HG02870 (cell line): ENCODE measurements around the gene TMEM179.
"Not testable (repeated sequence)": the region's sequence is repeated elsewhere in the genome, so short reads cannot be mapped to it uniquely, and the experiment has no call there.

ENCODE experiments used
- ATAC-seq: cut with Tn5 transposase; IDR thresholded peaks from one replicate; pipeline ENCODE4 v1.9.1; 2021; ENCODE audit warnings: mild to moderate bottlenecking, moderate library complexity; ENCODE audit not compliant: unreplicated experiment

Gene TMEM179

GRCh38 chr14:104604458-104605449, at the start of gene TMEM179:
Gene TMEM179, minus strand, starts transcription at chr14:104604772. Its CDS starts 31 bp downstream, at chr14:104604741.
- ATAC-seq = no peak

DNA sequence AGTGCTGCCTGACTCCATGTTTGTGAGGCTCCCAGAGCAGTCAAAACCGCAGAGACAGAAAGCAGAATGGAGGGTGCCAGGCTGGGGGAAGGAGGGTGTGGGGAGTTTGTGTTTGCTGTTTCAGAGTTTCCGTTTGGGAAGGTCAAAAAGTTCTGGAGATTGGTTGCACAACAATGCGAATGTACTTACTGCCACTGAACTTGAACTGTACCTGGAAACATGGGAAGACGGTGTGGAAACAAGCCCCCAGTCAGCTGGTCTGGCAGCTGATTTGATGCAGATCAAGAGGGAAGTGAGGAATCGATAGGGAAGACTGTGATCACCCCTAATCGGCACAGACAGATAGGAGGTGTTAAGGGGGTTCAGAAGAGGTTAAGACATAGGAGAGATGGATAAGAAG, 49.5 kb upstream of the TMEM179 start:
- no peak for ATAC-seq

DNA sequence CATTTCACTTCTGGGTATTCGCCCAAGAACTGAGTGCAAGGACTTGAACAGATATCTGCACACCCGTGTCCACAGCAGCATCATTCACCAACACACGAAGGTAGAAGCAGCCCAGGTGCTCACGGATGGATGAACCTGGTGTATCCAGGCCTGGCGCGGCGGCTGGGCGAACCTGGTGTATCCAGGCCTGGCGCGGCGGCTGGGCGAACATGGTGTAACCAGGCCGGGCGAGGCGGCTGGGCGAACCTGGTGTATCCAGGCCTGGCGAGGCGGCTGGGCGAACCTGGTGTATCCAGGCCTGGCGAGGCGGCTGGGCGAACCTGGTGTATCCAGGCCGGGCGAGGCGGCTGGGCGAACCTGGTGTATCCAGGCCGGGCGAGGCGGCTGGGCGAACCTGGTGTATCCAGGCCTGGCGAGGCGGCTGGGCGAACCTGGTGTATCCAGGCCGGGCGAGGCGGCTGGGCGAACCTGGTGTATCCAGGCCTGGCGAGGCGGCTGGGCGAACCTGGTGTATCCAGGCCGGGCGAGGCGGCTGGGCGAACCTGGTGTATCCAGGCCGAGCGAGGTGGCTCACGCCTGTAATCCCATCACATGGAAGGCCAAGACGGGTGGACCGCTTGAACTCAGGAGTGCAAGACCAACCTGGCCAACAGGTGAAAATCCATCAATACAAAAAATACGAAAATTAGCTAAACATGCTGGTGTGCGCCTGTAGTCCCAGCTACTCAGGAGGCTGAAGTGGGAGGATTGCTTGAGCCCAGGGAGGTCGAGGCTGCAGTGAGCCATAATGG, 48.8 kb upstream of the TMEM179 start:
- not testable (repeated sequence) for ATAC-seq

DNA sequence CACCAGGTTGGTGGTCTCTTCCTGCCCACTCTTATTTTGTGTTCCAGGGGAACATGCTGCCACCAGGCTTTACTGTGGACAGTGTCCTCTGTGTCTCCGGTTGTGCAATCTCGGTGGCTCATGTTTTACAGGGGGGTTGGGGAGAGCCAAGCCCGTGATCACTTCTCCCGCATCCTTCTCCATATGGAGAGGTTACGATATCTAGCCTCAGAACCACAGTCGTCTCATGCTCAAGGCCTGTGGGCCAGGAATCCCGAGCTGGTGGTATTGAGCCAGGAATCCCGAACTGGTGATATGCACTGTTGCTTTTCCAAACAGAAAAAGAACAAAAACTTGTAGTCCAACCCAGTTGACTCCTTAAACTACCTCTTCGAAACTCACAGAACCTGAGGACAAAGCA, 47.8 kb upstream of the TMEM179 start:
- ATAC-seq = no peak

- no peak for ATAC-seq
Measured at GRCh38 chr14:104651876-104652260, 47.3 kb upstream of the TMEM179 start.

- no peak for ATAC-seq
Measured at GRCh38 chr14:104650981-104651875, 46.7 kb upstream of the TMEM179 start.

GRCh38 chr14:104650057-104650980, 45.7 kb upstream of the TMEM179 start:
- no peak for ATAC-seq

DNA sequence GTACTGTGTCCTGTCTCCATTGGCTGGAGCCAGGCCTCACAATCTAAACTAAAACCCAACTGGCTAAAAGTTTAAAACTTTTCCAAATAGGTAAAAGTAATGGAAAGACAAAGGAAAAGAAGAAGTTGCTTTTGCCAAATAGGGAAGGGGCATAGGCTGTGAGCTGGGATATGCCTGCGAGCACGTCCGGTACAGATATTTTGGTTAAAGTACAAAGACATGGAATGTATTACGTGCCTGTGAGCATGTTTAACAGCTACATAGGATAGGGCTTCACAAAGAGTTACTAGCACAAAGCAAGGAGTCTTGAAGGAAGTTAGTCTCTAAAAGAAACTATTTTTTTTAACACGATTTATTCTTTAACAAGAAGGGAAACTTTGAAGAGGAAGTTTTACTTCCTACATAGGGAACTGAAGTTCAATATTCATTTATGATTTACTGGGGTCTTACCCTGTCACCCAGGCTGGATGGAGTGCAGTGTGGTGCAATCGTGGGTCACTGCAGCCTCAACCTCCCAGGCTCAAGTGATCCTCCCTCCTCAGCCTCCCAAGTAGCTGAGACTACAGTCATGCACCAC, 43.0 kb upstream of the TMEM179 start:
- no peak for ATAC-seq

- ATAC-seq = no peak
Measured at GRCh38 chr14:104644656-104645378, 40.2 kb upstream of the TMEM179 start.

DNA sequence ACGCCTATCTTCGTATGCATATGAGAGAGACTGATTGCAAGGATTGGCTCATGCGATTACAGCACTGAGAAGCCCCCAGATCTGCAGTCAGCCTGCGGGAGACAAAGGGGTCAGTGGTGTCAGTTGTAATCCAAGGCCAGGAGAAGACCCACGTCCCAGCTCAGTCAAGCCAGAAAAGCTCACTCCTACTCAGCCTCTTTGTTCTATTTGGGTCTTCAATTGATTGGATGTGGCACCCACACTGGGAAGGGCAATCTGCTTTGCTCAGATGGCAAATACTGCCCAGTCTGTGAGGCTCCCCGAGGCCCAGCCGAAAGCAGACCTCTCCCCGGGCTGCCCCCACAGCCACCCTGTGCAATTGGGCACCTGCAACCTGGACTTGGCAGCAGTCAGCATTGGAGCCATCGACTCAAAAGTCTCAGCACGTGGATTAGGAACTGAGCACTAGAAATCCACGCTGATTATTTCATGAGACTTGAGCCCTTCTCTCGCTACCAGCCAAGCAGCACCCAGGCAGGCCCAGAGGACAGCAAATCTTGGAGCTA, 39.6 kb upstream of the TMEM179 start:
- ATAC-seq = no peak

DNA sequence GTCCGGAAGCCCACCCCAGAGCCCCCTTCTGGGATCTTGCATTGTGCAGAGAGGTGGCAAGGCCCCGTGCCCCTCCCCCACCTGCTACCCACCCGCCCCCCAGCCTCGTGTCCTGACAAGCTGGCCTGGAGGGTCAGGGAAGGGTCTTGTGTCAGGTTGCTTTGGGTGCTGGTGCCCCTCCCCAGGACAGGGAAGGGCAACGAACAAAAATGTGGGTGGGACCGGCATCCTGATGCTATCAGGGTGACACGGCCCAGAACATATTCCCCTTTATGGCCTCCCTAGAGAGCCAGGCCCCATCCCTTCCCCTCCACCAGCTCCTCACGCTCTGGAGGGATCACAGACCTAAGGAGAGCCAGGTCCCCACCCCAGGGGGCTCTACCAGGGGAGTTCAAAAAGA, 38.7 kb upstream of the TMEM179 start:
- ATAC-seq = no peak

DNA sequence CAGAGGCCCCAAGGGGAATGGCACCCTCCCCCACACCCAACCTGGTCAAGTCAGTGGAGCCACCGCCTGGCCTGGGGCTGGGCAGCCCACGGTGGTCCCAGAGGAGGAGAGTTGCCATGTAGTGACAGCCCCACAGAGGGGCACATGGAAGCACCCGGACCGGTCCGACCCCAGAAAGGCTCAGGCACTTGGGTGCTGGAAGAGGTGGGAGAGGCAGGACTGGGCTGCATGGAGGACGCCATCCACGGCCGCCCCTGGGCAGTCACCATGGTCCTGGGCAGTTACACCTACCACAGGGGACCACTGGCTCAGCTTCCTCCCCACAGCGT, 37.9 kb upstream of the TMEM179 start:
- no peak for ATAC-seq

DNA sequence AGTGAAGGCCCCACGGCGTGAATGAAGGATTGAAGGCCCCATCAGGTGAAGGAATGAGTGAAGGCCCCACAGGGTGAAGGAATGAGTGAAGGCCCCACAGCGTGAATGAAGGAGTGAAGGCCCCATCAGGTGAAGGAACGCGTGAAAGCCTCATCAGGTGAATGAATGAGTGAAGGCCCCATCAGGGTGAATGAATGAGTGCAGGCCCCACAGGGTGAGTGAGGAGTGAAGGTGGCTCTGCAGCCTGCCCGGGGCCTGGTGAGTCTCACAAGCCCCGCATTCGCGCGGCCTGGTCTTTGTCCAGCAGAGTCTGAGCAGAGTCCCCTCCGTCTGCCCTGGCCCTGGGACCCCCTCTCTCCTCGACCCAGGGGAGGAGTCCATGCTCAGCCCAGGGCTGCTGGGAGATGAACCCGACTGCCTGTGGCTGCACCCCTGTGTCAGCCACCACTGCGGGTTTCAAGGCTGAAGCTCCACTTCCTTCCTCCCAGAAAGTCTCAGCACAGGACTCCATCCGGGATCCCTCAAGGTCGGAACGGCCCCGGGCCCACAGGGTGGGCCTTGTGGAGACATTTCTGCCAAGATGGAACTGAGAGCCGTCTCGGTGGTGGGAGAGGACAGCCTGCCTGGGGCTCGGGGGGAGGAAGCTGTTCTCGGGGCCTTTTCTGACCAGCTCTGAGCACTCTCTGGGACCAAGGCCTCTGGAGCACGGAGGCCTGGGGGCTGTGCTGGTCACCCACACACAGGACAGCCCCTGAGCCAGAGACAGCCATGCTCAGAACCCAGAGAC, 37.4 kb upstream of the TMEM179 start:
- ATAC-seq = no peak

DNA sequence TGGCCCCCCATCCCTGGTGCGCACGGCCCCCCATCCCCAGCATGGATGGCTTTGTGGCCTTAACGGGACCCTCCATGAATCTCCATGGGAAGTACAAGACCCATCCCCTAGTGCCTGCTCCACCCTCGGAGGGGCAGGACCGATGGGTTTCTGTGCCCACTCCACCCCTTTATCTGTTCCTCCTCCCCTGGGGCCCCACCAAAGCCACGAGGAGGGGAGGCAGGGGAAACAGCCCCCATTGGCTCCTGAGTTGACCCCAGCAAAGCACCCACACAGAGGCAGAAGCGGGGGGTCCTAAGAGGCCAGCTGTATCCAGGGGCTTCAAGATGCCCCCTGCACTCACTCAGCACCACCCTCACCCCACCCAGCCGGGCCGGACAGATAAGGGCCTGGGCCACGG, 36.1 kb upstream of the TMEM179 start:
- ATAC-seq = no peak

- ATAC-seq = no peak
Measured at GRCh38 chr14:104639885-104640548, 35.4 kb upstream of the TMEM179 start.

DNA sequence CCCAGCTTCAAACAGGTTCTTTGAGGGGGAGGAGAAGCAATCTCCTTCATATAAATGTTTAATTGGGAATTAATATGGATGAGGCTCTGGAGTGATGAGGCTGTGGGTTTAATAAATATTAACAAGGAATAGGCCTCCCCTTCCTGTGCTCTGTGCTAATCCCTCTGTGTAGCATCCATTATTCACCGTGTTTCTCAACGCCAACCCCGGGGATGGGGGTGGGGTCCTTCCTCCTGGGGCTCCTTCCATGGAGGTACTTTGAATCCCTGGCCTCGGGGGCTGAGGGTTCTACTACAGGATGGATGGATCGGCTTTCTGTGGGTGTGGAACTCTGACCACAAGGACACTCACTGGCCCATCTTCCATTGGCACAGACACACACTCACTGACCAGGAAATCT, 34.9 kb upstream of the TMEM179 start:
- ATAC-seq = no peak

DNA sequence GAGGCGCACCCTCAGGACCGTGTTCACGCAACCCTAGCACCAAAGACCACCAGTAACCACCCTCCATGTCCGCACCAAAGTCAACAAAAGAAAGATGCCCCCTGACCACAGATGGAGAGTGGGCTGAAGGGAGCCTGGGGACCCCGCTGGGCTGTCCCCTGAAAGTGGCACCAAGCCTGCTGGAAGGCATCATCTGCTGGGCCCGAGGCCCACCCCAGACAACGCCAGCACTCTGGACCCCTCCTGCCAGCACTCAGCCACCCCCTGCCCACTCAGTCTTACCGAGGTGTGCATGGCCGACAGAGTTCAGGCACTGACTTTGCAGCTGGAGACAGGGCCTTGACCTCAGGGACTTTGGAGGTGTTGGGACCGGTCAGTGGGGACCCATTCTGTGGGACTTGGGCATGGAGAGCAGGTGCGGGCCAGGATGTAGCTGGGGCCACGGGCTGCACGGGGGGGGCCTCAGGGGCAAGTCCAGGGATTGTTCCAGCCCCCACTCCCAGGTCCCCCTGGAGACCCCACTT, 34.4 kb upstream of the TMEM179 start:
- no peak for ATAC-seq
